ENCODE measurements around the gene PIAS4. TPM values are rescaled to one million over a fixed set of nuclear protein-coding genes. Genes with fewer than 3 reads are reported as not detected.
"Not testable (repeated sequence)": the region's sequence is repeated elsewhere in the genome, so short reads cannot be mapped to it uniquely, and the experiment has no call there.

Gene PIAS4
- polyA plus RNA-seq, 3 donors: 30.7 to 36.6 (median 33.3) TPM

DNA sequence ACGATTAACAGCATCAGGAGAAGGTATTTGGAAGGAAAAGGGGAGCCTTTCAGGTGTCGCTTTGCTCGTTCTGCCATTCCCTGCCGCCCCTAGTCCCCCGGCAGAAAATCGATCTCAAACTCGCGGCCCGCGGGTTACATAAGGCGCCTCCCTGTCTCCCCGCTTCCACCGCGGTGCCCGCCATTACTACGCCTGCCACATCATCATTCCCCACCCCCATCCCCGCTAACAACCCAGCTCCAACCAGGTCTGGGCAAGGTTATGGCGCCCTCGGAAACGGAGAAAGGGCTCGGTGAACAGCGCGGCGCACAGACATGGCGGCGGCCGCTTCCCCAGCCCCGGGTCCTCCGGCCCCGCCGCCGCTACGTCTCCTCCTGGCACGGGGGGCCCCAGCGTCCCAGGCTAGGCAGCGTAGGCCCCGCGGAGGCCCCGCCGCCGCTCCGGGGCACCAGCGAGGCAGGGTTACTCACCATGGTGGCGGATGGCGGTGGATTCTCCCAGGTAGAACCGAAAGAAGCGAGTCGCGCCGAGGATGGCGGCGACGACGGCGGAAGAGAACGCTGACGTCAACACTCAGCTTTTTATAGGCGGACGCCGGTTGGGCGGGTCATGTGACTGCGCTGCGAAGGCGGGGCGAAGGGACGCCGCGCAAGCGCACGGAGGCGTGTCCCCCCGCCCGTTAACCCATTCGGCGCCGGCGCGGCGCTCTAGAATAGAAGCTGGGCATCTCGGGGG, 22.5 kb upstream of the PIAS4 start, which contains the start of gene EEF2:
Gene EEF2 (minus strand): TSS at position 556 of the 735 bp plus-strand sequence. CDS start 83 bp downstream, at position 473.
- peak; percentile 80 to 91 (median 89) for DNase-seq (ENCODE audit: extremely low read depth in 1 of 11, low read depth in 9 of 11, low spot score in 4 of 11)

GRCh38 chr19:3985643-3986259, 21.8 kb upstream of the PIAS4 start:
- DNase-seq (ENCODE audit: extremely low read depth in 1 of 11, low read depth in 9 of 11, low spot score in 4 of 11): no peak

GRCh38 chr19:3986260-3987041, 21.1 kb upstream of the PIAS4 start:
- peak in 4 of 11 donors; percentile 52 to 79 (median 77) for DNase-seq (ENCODE audit: extremely low read depth in 1 of 11, low read depth in 9 of 11, low spot score in 4 of 11)

GRCh38 chr19:3987619-3988371, 19.7 kb upstream of the PIAS4 start:
- peak in 8 of 11 donors; percentile 69 to 80 (median 74) for DNase-seq (ENCODE audit: extremely low read depth in 1 of 11, low read depth in 9 of 11, low spot score in 4 of 11)

DNA sequence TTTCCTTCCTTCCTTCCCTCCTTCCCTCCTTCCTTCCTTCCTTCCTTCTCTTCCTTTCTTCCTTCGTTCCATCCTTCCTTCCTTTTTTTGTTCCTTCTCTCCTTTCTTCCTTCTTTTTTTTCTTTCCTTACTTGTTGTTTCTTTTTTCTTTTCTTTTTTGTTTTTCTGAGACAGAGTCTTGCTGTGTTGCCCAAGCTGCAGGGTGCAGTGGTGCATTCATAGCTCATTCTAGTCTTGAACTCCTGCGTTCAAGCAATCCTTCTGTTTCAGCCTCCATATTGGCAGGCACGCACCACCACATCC, 16.8 kb upstream of the PIAS4 start:
- DNase-seq (ENCODE audit: extremely low read depth in 1 of 11, low read depth in 9 of 11, low spot score in 4 of 11): no peak

DNA sequence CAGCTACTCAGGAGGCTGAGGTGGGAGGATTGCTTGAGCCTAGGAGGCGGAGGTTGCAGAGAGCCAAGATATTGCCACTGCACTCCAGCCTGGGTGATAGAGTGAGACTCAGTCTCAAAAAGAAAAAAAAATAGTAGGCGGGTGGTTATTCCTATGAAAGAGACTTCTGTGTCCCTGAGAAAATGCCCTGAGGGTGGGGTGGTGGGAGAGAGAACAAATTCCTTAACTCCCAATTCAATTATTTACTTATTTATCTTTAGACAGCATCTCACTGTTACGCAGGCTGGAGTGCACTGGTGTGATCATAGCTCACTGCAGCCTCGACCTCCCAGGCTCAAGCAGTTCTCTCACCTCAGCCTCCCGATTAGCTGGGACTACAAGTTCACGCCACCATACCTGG, 11.9 kb upstream of the PIAS4 start:
- DNase-seq (ENCODE audit: extremely low read depth in 1 of 11, low read depth in 9 of 11, low spot score in 4 of 11): no peak

DNA sequence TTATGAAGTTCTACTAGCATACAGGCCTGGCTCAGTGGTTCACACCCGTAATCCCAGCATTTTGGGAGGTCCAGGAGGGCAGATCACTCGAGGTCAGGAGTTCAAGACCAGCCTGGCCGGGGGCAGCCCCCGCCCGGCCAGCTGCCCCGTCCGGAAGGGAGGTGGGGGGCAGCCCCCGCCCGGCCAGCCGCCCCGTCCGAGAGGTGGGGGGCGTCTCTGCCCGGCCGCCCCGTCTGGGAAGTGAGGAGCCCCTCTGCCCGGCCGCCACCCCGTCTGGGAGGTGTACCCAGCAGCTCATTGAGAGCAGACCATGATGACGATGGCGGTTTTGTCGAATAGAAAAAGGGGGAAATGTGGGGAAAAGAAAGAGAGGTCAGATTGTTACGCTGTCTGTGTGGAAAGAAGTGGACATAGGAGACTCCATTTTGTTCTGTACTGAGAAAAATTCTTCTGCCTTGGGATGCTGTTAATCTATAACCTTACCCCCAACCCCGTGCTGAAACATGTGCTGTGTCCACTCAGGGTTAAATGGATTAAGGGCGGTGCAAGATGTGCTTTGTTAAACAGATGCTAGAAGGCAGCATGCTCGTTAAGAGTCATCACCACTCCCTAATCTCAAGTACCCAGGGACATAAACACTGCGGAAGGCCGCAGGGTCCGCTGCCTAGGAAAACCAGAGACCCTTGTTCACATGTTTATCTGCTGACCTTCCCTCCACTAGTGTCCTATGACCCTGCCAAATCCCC, 8.7 kb upstream of the PIAS4 start:
- not testable (repeated sequence) for DNase-seq (ENCODE audit: extremely low read depth in 1 of 11, low read depth in 9 of 11, low spot score in 4 of 11)

- DNase-seq (ENCODE audit: extremely low read depth in 1 of 11, low read depth in 9 of 11, low spot score in 4 of 11): not testable (repeated sequence)
These were observed 6.7 kb upstream of the PIAS4 start for GRCh38 chr19:4000798-4001197.

DNA sequence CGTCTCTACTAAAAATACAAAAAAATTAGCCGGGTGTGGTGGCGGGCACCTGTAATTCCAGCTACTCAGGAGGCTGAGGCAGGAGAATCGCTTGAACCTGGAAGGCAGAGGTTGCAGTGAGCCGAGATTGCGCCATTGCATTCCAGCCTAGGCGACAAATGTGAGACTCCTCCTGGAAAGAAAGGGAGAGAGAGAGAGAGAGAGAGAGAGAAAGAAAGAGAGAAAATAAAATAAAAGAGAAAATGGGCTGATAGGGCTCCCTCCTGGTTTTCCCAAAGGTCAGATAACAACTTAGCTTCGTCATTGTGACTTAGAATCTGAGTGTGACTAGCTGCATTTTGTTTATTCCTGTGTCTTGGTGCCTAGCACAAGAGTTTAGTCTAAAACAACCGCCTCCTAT, 2.1 kb upstream of the PIAS4 start:
- DNase-seq (ENCODE audit: extremely low read depth in 1 of 11, low read depth in 9 of 11, low spot score in 4 of 11): not testable (repeated sequence)

DNA sequence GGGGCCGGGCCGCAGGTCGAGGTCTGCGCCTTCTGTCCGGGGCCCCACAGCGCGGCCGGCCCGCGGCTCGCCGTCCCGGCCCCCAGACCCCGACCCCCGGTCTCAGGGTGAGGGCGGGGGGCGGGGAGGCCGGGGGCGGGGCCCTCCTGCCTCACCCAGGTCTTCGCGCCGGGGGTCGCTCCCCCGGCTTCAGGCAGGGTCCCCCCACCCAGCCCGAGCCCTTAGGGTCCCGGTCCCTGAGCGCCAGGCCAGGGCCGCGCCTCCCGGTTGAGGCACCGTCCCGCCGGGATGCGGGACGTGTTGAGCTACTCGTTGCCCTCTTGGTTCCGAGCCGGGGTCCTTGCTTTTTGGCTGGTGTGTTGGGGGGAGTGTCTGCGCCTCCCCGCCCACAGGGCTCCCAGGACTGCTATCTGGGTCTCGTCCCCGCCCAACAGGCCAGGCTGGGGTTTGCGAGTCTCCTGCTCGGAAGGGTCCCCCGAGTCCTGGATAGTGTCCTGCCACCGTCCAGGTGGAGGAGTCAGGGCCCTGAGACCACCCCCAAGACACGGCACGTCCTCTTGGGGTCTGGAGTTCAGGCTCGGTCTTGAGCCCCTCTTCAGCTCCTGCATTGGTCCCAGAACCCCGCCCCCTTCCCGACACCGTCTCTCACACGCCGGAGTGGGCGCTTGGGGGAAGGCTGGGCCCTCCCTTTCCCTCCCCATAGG, 452 bp downstream of the PIAS4 start:
- DNase-seq (ENCODE audit: extremely low read depth in 1 of 11, low read depth in 9 of 11, low spot score in 4 of 11): no peak

DNA sequence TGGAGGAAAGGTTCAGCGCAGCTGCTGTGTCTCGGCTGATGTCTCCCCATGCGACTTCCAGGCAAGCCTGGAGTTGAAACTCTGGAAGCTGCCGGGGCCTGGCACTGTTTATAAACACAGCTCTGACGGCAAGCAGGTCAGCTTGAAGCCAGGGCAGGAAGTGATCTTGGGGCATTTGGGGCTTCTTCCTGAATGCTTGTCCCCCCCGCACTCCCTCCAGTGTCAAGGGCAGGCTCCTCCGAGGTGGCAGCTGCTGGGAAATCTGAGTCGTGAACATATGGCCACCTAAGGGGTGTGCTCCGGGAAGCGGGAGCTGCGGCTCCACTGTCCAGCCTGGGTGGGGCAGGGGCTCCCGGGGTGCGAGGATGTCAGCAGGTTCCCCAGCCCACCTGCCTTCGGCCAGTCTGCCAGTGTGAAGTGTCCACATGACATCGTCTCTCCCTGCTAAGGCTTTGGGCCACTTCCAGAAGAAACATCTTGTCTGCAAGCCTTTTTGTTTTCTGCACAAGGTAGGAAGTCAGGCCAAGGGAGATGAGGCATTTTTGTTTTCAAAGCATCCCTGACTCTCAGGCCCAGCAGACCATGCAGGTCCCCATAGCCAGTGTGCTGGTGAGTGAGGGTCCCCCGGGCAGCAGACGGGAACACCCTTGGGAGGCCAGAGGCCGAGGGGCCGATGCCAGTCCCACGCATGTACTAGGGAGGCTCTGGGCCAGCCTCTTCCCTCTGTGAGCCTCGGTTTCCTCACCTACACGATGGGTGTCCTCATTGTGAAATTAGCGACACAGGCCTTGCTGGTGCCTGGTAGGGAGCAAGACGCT, 2.7 kb downstream of the PIAS4 start:
- DNase-seq (ENCODE audit: extremely low read depth in 1 of 11, low read depth in 9 of 11, low spot score in 4 of 11): no peak

GRCh38 chr19:4010808-4011110, 3.2 kb downstream of the PIAS4 start:
- DNase-seq (ENCODE audit: extremely low read depth in 1 of 11, low read depth in 9 of 11, low spot score in 4 of 11): no peak

DNA sequence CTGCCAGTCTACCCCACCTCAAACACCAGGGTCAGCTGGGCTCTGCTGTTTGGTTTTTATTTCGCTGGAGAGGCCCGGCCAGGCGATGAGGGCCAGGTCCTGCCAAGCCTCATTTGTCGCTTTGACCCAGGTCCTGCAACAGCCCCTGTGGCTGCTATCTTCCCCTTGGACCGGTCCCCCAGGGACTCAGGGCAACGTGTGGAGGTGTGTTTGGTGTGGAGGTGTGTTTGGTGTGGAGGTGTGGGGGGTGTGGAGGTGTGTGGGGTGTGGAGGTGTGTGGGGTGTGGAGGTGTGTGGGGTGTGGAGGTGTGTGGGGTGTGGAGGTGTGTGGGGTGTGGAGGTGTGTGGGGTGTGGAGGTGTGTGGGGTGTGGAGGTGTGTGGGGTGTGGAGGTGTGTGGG, 3.9 kb downstream of the PIAS4 start:
- not testable (repeated sequence) for DNase-seq (ENCODE audit: extremely low read depth in 1 of 11, low read depth in 9 of 11, low spot score in 4 of 11)

DNA sequence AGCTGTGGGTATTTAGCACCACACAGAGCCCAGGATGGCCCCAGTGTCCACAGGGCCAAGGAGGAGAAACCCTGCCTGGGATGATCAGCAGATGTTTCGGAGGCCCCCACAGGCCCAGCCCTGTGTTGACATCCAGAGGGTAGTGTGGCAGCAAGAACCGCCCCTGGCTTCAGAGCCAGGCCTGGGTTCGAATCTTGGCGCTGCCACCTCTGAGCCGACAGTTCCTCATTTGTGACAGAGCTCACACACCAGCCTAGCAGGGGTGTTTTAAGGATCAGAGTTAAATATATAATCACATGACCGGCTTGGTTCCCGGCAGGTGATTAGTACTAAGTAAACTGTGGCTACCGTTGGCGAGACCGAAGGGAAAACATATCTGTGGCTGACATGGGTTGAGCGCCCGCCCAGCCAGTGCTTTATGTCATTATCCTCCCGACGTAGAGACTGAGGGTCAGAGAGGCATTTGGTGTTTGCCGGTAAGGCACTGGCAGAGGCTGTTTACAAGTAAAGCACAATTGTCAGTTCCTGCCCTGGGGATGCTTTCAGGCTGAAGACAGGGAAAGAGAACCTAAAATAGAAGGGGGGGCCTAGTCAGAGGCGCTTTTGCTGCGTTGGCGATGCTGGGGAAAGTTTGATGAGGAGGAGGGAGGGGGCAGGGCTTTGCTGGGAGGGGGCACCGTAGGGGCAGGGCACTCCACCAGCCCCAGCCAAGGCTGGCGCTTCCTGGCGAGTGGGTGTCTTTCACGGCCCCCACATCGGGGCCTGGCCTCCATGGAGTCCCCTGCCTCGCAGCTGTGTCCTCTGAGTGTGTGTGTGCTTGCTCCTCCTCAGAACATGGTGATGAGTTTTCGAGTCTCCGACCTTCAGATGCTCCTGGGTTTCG, 4.8 kb downstream of the PIAS4 start:
- no peak for DNase-seq (ENCODE audit: extremely low read depth in 1 of 11, low read depth in 9 of 11, low spot score in 4 of 11)

- no peak for DNase-seq (ENCODE audit: extremely low read depth in 1 of 11, low read depth in 9 of 11, low spot score in 4 of 11)
These were observed 5.6 kb downstream of the PIAS4 start for GRCh38 chr19:4012975-4013634.

GRCh38 chr19:4013886-4014540, 6.5 kb downstream of the PIAS4 start:
- DNase-seq (ENCODE audit: extremely low read depth in 1 of 11, low read depth in 9 of 11, low spot score in 4 of 11): no peak
